ENCODE data around the gene APBB1.

APBB1 gene

GRCh38 chr11:6357222-6357621 lies 61.7 kb downstream of the APBB1 start:
- no peak overlapping the region for H3K4me3 ChIP-seq (ENCODE audit: low read depth, low read length)
- TF ChIP-seq CTCF (IDR thresholded peaks at IDR 0.05; ENCODE audit: borderline replicate concordance, insufficient read depth, low read depth, low read length), result no peak

DNA sequence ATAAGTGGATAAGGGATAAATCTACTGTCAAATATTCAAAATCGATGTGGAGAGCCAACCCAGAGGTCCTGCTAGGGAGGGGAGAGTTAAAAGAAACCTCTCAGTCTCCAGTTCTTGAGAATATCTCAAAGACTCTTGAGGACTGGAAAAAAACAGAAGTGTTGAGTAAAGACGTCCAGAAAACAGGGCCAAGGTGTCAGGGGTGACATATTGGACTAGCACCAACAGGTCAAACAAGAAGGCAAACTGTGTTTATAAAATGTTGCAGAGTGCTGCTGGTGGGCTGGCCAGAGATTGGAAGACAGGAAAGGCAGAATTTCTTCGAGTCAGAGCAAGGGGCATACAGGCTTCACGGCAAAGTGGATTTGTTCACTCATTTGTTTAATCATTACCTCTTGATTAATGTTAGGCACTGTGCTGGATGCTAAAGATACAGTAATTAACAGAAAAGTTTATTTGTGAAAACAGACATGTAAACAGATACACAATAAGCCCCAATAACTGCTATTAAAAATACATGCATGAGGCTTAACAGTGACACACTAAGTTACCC lies 62.3 kb downstream of the APBB1 start:
- H3K4me3 ChIP-seq (ENCODE audit: low read depth, low read length), result no peak overlapping the region
- TF ChIP-seq CTCF (IDR thresholded peaks at IDR 0.05; ENCODE audit: borderline replicate concordance, insufficient read depth, low read depth, low read length), result no peak

GRCh38 chr11:6354651-6355485 lies 64.0 kb downstream of the APBB1 start:
- no peak overlapping the region for H3K4me3 ChIP-seq (ENCODE audit: low read depth, low read length)
- TF ChIP-seq CTCF (IDR thresholded peaks at IDR 0.05; ENCODE audit: borderline replicate concordance, insufficient read depth, low read depth, low read length), result no peak

- TF ChIP-seq CTCF (IDR thresholded peaks at IDR 0.05; ENCODE audit: borderline replicate concordance, insufficient read depth, low read depth, low read length), result peak; percentile 93
Observed at GRCh38 chr11:6353367-6353987, 65.4 kb downstream of the APBB1 start.

DNA sequence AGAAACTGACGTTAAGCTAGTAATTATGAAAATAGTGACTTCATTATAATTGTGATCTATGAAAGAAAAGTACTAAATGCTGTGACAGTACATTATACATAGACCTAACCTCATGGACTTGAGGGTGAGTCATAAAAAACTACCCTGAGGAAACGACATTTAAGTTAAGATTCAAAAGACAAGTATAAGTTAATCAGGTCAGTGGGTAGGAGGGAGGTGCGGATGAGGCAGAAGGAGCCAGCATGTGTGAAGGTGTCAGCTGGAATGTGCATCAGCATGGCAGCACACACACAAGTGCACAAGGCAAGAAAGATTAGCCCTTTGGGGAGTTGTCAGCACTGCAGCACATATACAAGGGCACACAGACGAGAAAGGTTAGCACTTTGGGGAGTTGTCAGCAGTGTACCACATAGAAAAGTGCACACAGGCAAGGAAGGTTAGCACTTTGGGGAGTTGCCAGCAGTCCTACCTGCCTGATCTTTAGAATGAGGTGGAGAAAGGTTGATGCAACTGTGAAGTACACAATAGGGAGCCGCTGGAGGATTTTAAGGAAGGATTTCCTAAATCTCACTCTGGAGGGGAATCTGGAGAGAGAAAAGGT lies 67.0 kb downstream of the APBB1 start:
- H3K4me3 ChIP-seq (ENCODE audit: low read depth, low read length), result no peak overlapping the region
- no peak for TF ChIP-seq CTCF (IDR thresholded peaks at IDR 0.05; ENCODE audit: borderline replicate concordance, insufficient read depth, low read depth, low read length)

More at GRCh38 chr11:6353367-6353987, 65.4 kb downstream of the APBB1 start:
- H3K4me3 ChIP-seq (ENCODE audit: low read depth, low read length), result no peak overlapping the region

DNA sequence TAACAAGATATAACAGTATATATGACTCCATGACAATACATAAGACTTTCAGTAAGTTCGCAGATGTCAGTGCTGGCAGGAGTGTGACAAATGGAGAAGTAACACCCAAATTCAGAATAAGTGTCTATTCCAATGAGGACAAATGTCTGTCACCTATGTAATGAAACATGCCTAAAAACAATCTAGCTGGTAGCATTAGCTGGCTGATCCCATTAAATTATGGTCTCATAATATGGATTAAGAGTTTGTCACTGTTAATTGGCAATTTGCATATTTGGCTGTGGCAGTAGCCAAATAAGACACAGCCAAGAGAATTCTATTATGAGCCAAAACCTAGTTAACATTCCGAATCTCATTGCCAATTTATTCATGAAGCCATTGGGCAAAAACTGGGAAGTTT lies 68.4 kb downstream of the APBB1 start:
- no peak for TF ChIP-seq CTCF (IDR thresholded peaks at IDR 0.05; ENCODE audit: borderline replicate concordance, insufficient read depth, low read depth, low read length)

More for the DNA sequence above, 68.4 kb downstream of the APBB1 start:
- H3K4me3 ChIP-seq (ENCODE audit: low read depth, low read length), result no peak overlapping the region

Measured in GM12875 (cell line).